IPS DF 6.9 (cell line): ENCODE results near the gene USP32.

ENCODE experiments used
- DNase-seq: peaks from one replicate; pipeline ENCODE4 v3.0.0-alpha.2; 2013; ENCODE audit warnings: low read depth, low spot score
- H3K27ac ChIP-seq: one replicate; pipeline ENCODE4 v1.5.1; 2013; ENCODE audit warnings: low read length, control low read depth
- H3K27me3 ChIP-seq: 2 replicates; pipeline ENCODE4 v1.6.1; 2013; ENCODE audit warnings: mild to moderate bottlenecking, low read length; ENCODE audit not compliant: control insufficient read depth, insufficient read depth
- H3K36me3 ChIP-seq: 2 replicates; pipeline ENCODE4 v1.6.1; 2013; ENCODE audit warnings: low read length; ENCODE audit not compliant: control insufficient read depth, insufficient read depth
- H3K4me1 ChIP-seq: 2 replicates; pipeline ENCODE4 v1.6.1; 2013; ENCODE audit warnings: low read length; ENCODE audit not compliant: control insufficient read depth, insufficient read depth
- H3K4me3 ChIP-seq: 2 replicates; pipeline ENCODE4 v1.5.1; 2013; ENCODE audit warnings: mild to moderate bottlenecking, low read length
- H3K9me3 ChIP-seq: 2 replicates; pipeline ENCODE4 v1.6.1; 2013; ENCODE audit warnings: low read length, inconsistent platforms; ENCODE audit not compliant: control insufficient read depth, insufficient read depth
- WGBS: extraction: QIAGEN DNeasy Blood & Tissue Kit; methylation state at CpG from one replicate; pipeline ENCODE4 v1.1.7; 2013; ENCODE audit warnings: mixed read lengths, missing lambda C conversion rate; ENCODE audit not compliant: insufficient read length, insufficient coverage; 5-methylcytosine and 5-hydroxymethylcytosine counted together

Gene USP32

DNA sequence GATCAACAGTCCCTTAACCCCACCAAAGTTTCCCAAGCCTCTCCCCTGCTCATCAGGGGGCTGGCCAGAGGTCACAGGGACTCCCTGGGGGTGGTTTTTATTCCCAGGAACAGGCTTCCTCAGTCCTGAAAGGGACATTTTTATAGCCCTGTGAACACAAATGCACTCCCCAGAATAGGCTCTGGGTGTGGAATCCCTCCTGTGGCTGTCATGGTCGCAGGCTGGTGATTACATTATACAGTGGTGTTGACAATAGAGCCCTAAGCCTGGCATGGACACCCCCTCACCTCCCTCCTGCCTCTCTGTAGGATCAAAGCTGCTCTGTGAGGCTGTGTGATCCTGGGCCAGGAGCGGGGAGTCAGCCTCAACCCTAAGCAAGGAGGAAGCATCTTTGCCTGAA, 243.6 kb downstream of the USP32 start:
- DNase-seq, result no peak
- H3K27ac ChIP-seq, result no peak overlapping the region
- no peaks in the 10 kb centered on the region for H3K9me3 ChIP-seq
- no peaks in the 10 kb centered on the region for H3K36me3 ChIP-seq
- peaks cover 12% of the 10 kb centered on the region for H3K27me3 ChIP-seq
- no CpG with 5 or more reads among the region's 2 CpGs for WGBS
- no peak overlapping the region for H3K4me3 ChIP-seq
- H3K4me1 ChIP-seq, result peaks cover 7% of the 10 kb centered on the region

DNA sequence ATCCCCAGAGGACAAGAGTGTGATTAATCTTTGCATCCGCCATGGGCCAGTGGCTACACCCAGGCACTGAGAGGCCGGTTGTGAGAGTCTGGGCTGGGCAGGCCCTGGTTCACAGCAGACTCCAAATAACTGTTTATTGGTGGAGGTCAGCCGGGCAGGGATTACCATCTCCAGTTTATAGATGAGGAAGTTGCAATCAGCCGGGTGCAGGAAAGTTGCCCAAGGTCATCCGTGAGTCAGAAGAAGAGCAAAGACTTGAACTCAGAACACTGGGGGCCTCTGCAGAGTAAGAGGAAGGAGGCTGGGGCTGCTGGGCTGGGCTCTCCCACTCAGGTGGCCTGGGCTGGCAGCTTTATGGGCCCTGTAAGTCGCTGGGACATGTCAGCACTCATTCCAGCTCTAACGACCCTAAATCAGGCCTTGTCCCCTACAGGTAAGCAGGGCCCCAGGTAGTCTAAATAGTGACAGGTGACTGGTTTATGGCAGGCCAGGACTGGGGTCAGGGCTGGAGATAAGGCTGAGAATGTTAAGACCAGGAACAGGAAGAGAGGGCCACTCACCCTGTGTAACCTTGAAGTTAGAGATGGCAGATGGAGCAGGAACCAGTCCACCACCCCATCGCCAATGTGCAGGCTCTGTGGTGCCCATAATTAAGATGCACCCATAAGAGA, 244.2 kb downstream of the USP32 start:
- WGBS, result no CpG with 5 or more reads among the region's 8 CpGs

DNA sequence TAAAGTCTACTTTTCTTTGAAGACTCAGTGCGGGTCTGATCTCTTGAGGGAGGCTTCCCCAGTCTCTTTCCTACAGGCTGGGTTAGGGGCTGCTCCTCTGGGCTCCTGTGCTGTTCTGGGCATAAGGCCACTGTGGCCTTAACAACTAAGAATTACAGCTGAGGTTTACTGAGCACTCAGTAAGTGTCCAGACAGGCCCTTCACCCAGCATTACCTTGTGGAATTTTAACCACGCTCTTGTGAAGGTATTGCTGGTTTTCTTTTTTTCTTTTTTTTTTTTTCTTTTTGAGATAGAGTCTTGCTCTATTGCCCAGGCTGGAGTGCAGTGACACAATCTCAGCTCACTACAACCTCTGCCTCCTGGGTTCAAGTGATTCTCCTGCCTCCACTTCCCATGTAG, 245.7 kb downstream of the USP32 start:
- Histone ChIP-seq H3K36me3 (no peaks in the 10 kb centered on the region), H3K27ac (no peak overlapping the region), H3K4me3 (no peak overlapping the region), H3K4me1 (peaks cover 12% of the 10 kb centered on the region), H3K9me3 (no peaks in the 10 kb centered on the region), H3K27me3 (peaks cover 18% of the 10 kb centered on the region)
- no CpG with 5 or more reads among the region's 2 CpGs for WGBS
- no peak for DNase-seq

More for the DNA sequence above, 244.2 kb downstream of the USP32 start:
- no peak for DNase-seq
- Histone ChIP-seq H3K27me3 (peaks cover 12% of the 10 kb centered on the region), H3K36me3 (no peaks in the 10 kb centered on the region), H3K9me3 (no peaks in the 10 kb centered on the region), H3K4me1 (peaks cover 11% of the 10 kb centered on the region), H3K4me3 (no peak overlapping the region), H3K27ac (no peak overlapping the region)

DNA sequence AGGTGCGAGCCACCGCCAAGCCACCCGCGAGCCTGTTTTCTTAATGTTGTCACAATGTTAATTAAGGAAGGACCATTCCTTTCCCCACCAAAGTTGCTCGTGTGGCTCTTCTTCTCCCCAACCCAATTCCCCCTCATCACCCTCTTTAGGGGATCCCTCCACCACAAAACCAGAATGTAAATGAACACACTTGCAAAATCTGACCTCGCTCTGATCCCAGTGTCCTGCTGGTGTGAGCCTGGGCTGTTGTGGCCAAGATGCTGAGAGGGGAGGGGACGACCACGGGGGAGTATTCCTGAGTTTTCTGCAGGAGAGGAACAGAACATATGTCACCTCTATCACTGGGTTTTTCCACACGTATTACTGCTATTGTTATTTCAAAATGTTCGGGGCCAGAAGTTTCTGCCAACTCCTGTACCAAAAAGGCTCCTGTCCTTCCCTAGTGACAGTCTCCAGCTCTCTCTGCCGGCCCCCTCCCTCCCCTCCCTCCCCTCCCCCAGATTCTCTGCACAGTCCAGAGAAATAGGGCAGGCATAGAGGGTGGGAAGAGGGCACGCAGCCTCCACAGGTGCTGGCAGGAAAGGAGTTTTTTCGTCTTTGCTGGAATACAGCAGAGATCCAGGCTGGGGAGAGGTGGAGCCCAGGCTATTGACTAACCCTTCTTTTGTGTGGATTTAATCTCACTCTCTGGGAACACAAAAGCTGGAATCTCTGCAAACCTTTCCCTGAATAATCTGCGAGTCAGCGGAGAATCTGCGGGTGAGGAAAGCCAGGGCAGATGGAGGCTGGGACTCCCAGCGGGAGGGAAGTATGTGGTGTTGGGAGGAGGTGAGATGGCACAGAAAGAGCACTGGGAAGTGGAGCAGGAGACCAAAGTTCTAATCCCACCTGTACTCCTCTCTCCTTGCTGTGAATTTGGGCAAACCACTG, 246.7 kb downstream of the USP32 start:
- Histone ChIP-seq H3K4me1 (peaks cover 13% of the 10 kb centered on the region), H3K27me3 (peaks cover 23% of the 10 kb centered on the region), H3K36me3 (no peaks in the 10 kb centered on the region), H3K27ac (no peak overlapping the region), H3K9me3 (no peaks in the 10 kb centered on the region), H3K4me3 (no peak overlapping the region)
- no peak for DNase-seq
- no CpG with 5 or more reads among the region's 17 CpGs for WGBS

DNA sequence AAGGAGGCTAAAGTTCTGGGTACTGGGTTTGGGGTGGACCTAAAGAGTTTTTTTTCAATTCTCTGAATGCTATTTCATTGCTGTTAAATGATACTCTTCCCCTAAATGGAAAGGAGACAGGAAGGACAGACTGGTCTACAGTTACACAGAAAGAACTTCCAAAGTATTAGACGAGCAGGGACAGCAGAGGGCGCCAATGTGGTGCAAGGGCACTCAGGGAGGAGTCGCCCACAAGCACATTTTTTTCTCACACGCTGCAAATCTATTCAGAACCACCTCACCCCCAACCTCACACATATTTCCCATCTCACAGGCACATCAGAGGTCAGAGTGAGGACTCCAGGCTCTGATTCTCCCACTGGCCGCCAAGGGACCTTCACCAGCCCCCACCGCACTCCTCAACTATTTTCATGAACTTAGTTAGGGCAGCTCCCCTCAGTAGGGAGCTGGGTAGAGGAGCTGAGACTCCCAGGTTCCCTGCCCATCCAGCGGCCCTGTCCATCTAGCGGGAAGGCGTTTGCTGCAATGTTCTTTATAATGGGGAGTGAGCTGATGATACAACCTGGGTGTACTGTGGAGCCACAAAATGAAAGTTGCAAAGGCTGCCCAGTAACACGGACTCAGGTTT, 248.9 kb downstream of the USP32 start:
- Histone ChIP-seq H3K27me3 (peaks cover 37% of the 10 kb centered on the region), H3K4me1 (peaks cover 12% of the 10 kb centered on the region; the same call in 1 of the 2 replicates), H3K27ac (no peak overlapping the region), H3K36me3 (no peaks in the 10 kb centered on the region), H3K4me3 (no peak overlapping the region), H3K9me3 (no peaks in the 10 kb centered on the region)
- DNase-seq, result peak; percentile 84
- WGBS, result no CpG with 5 or more reads among the region's 10 CpGs

DNA sequence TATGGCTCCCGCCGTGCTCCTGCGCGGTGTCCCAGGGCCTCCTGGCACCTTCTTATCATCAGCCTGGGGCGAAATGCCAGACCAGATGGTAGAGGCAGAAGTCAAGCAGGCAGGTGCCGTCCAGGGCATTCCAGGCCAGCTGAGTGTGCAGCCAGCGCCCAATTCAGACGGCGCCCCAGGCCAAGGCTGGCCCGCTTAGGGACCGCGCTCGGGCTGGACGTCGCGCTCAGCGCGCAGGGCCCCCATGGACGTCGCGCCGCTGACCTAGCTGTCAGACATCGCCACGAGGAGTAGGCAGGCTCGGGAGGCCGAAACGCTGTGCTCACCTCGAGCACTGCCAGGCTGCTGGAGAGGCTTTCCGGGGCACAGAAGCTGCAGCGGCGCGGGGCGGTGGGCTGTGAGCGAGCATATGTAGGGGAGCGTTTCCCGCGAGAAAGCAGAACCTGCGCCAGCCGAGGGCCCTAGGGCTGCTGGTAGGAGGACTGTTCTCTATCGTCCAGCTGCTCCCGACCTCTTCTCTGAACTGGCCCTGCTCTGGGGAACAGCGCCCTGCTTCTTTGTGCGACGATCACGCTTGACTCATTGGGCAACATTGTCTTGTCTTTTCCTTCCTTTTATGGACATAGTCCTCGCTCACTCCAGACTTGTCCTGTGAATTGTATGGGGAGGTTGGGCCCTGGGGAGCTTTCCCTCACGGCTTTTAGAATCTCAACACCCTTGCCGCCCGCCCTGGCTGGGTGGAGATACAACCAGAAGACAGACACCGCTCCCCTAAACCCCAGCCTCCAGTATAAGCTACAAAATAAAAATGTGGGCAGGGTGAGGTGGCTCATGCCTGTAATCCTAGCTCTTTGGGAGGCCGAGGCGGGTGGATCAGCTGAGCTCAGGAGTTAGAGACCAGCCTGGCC, 250.6 kb downstream of the USP32 start:
- Histone ChIP-seq H3K27ac (no peak overlapping the region), H3K36me3 (no peaks in the 10 kb centered on the region), H3K4me1 (peaks cover 12% of the 10 kb centered on the region; the same call in 1 of the 2 replicates), H3K4me3 (peak overlapping the region; percentile 4; the same call in 1 of the 2 replicates), H3K9me3 (no peaks in the 10 kb centered on the region), H3K27me3 (peaks cover 40% of the 10 kb centered on the region)
- WGBS, result no CpG with 5 or more reads among the region's 52 CpGs
- no peak for DNase-seq

DNA sequence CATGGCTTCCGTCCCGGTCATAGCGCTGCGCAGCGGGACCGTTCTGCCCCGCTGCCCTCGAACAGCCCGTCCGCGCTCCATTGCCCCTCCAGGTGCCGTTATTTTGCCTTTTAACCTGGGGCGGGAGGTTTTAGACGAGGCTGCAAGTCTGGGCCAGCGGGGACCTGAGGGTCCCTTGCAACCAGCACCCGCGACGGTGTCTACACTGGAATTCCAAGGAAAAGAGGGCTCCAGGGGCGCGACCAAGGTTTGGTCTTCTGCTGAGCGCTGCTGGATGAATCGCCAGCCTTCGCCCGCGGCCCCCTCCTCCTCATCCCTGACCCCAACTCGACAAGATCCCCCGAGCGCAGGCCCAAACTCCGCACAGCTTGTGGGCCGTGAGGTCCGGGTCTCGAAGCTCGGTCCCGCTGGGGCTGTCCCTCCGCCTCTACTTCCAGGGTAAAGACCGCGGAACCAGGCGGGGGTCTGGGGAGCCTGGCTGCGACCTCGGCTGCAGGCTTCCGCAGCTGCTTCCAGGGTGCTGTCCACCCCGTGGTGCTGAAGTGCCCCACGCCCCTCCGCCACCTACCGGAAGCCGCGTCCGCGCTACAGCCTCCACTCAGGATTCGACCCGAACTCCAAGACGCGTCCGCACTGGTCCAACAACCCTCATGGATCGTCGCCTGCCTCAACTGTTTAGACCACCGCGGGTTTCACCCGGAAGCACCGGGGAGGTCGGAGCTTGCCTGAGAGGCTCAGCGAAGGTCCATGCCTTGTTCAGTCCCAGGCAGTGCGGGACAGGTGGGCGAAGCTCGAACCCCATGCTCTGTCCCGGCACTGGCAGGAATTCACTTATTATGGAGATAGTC, 252.3 kb downstream of the USP32 start:
- Histone ChIP-seq H3K4me3 (no peak overlapping the region; the same call in 1 of the 2 replicates), H3K36me3 (no peaks in the 10 kb centered on the region), H3K27me3 (peaks cover 44% of the 10 kb centered on the region), H3K27ac (no peak overlapping the region), H3K9me3 (no peaks in the 10 kb centered on the region), H3K4me1 (peaks cover 12% of the 10 kb centered on the region; the same call in 1 of the 2 replicates)
- no CpG with 5 or more reads among the region's 66 CpGs for WGBS
- no peak for DNase-seq

DNA sequence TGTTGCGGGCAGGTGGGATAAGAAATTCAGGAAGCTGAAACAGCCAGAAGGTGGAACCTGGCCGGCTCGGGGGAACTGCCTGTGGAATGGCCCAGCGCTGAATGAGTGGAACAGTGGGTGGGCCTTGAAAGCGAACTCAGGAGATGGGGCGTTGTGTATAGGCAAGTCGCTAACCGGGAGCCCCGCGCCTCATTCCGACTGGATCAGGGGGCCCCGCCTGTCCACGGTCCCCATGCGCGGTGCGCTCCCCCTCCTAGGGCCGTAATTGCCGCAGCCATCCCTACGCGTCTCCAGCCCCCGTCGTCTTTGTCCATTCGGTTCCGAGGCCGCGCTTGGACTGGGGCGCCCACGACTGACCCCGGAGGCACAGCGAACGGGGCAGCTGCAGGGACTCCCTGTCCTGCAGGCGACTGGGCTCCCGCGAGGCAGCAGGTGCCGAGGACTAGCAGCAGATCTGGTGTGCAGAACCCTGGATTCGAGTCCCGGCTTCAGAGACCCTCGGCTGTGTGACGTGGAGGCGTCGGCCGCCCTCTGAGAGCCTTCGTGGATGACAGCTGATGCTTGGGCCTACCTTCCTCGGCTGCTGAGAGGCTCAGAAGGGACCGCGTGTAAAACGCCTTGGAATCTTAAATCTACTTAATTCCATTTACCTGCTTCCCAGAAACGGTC, 253.0 kb downstream of the USP32 start:
- Histone ChIP-seq H3K27ac (no peak overlapping the region), H3K36me3 (no peaks in the 10 kb centered on the region), H3K4me3 (peak overlapping the region; percentile 19; the same call in 1 of the 2 replicates), H3K27me3 (peaks cover 44% of the 10 kb centered on the region), H3K9me3 (no peaks in the 10 kb centered on the region), H3K4me1 (peaks cover 12% of the 10 kb centered on the region; the same call in 1 of the 2 replicates)
- WGBS, result no CpG with 5 or more reads among the region's 48 CpGs
- no peak for DNase-seq

DNA sequence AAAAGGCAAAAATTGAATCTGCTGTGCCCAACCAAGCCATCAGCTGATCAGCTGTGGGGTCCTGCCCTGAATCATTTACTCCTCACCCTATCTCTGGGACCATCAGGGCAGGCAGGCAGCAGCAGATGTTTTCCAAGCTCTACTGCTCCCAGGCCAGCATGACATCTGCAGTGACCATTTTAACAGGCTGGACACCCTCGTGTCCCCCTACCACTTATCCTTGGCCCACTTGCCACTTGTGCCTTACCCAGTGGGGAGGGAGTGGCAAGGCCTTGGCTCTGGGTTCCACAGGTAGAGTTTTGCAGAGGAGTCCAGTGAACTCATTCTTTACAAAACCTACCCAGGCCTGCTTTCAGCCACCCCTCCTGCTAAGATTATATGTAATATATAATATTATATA, 254.2 kb downstream of the USP32 start:
- no CpG with 5 or more reads among the region's 1 CpG for WGBS
- Histone ChIP-seq H3K27ac (no peak overlapping the region), H3K9me3 (no peaks in the 10 kb centered on the region), H3K4me3 (no peak overlapping the region), H3K27me3 (peaks cover 44% of the 10 kb centered on the region), H3K36me3 (no peaks in the 10 kb centered on the region), H3K4me1 (peaks cover 9% of the 10 kb centered on the region; the same call in 1 of the 2 replicates)
- no peak for DNase-seq
